Endothelial cell of umbilical vein (primary cell): Measurements from ENCODE around the gene CAPZA2.

Source experiments
- CTCF ChIP-seq, 2 donors: IDR thresholded peaks; 1 replicate in 1 of 2; 2 replicates in 1 of 2; pipeline ENCODE4 v1.5.1; 2011; ENCODE audit warnings: low read length in 2 of 2, mild to moderate bottlenecking in 2 of 2, moderate library complexity in 2 of 2, control low read depth in 1 of 2, inconsistent platforms in 1 of 2, low read depth in 1 of 2; ENCODE audit not compliant: insufficient read depth in 1 of 2; ENCODE audit errors: extremely low read depth in 1 of 2
- EZH2 ChIP-seq: IDR thresholded peaks from 2 replicates; pipeline ENCODE4 v1.6.1; 2012; ENCODE audit warnings: borderline replicate concordance, low read depth, mild to moderate bottlenecking, moderate library complexity, low read length, inconsistent platforms; ENCODE audit not compliant: severe bottlenecking
- FOS ChIP-seq: IDR thresholded peaks from 2 replicates; pipeline ENCODE4 v1.6.1; 2011; ENCODE audit warnings: mild to moderate bottlenecking, low read length, moderate library complexity, borderline replicate concordance; ENCODE audit not compliant: insufficient read depth
- JUN ChIP-seq: IDR thresholded peaks from 2 replicates; pipeline ENCODE4 v1.6.1; 2011; ENCODE audit warnings: borderline replicate concordance, low read depth; ENCODE audit not compliant: insufficient read length, insufficient read depth
- POLR2A ChIP-seq: IDR thresholded peaks from 2 replicates; pipeline ENCODE4 v1.6.1; 2012; ENCODE audit warnings: low read depth, mild to moderate bottlenecking, control low read depth, low read length
- POLR2AphosphoS5 ChIP-seq: IDR thresholded peaks from 2 replicates; pipeline ENCODE4 v1.6.1; 2012; ENCODE audit warnings: low read depth, mild to moderate bottlenecking, control low read depth, low read length, moderate library complexity; ENCODE audit not compliant: insufficient read depth
- TF ChIP-seq, protein P1 (sequence below): IDR thresholded peaks from 2 replicates; pipeline ENCODE4 v1.6.1; 2011; ENCODE audit not compliant: insufficient read depth, insufficient read length

GRCh38 chr7:116872026-116872425 is 9.6 kb downstream of the CAPZA2 start:
- TF ChIP-seq CTCF (IDR thresholded peaks at IDR 0.05; ENCODE audit: extremely low read depth in 1 of 2, insufficient read depth in 1 of 2, low read depth in 1 of 2, low read length in 2 of 2): no peak
- no peak for TF ChIP-seq POLR2A
- TF ChIP-seq, protein P1, sequence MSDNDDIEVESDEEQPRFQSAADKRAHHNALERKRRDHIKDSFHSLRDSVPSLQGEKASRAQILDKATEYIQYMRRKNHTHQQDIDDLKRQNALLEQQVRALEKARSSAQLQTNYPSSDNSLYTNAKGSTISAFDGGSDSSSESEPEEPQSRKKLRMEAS: no peak
- TF ChIP-seq JUN: peak; percentile 87
- TF ChIP-seq FOS: peak; percentile 55
- TF ChIP-seq EZH2: no peak
- no peak for TF ChIP-seq POLR2AphosphoS5
